Cerebellar cortex (tissue), 1 donor: ENCODE data around the gene INTS13.
A peak's percentile ranks its signal among the peaks of the same experiment; 100 is the strongest.
"Not testable (repeated sequence)": the region's sequence is repeated elsewhere in the genome, so short reads cannot be mapped to it uniquely, and the experiment has no call there.

ENCODE experiments used
- DNase-seq: peaks from one replicate; pipeline ENCODE4 v3.0.0-alpha.2; 2015; ENCODE audit warnings: low spot score

Gene INTS13

DNA sequence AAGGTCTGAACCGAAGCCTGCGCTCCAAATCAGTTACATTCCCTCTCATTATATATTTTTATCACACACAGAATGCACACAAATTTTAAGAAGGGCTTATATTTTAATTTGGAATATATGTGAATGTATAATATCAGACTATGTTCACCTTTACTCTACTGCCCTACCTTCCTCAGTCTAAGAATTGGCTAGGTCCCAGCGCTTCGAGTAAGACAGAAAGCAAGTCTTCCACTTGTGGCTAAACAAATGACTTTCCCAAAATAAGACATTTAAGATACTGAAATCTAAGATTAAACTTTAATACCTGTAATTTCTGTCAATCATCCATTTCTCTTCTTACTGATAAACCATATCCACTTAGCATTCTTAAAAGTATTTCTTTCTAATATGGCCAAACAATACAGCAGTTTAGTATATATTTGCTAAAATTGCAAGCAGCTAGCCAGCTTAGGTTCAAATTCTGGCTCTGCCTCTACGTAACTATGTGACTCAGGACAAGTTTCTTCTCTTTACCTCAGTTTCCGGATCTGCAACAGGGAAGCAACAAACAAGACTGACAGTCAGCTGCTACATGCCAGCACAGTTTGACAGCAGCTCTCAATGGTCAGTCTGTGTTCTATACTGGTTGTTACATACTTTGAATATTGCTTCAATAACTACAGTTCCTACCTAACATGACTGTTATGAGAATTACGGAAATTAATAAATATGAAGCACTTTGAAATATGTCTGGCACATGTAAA is 2.0 kb downstream of the INTS13 start:
- DNase-seq: no peak

DNA sequence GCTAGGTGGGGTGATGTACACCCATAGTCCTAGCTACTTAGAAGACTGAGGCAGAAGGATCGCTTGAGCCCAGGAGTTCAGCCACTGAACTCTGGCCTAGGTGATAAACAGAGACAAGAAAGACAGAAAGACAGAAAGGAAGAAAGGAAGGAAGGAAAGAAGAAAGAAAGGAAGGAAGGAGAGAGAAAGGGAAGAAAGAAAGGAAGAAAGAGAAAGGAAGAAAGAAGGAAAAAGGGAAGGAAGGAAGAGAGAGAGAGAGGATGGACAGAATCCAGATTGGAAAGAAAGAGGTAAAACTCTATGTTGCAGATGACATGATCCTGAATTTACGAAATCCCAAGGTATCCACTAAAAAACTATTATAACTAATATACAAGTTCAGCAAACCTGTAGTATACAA is 8.2 kb downstream of the INTS13 start:
- DNase-seq: no peak

- no peak for DNase-seq
These were observed 9.1 kb downstream of the INTS13 start for GRCh38 chr12:26928661-26929060.

DNA sequence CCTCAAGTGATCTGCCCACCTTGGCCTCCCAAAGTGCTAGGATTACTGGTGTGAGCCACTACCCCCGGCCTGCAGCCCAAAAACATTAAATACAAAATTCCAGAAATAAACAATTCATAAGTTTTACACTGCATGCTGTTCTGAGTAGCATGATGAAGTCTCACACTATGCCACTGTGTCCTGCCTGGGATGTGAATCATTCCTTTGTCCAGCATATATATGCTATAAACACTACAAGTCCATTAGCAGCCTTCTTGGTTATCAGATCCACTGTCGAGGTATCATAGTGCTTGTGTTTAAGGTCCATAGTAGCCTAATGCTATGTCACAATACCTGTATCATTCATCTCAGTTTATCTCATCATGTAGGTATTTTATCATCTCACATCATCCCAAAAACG is 15.9 kb downstream of the INTS13 start:
- DNase-seq: no peak

- no peak for DNase-seq
These were observed 18.6 kb downstream of the INTS13 start for GRCh38 chr12:26919216-26919555.

- no peak for DNase-seq
These were observed 19.2 kb downstream of the INTS13 start for GRCh38 chr12:26918321-26919215.

DNA sequence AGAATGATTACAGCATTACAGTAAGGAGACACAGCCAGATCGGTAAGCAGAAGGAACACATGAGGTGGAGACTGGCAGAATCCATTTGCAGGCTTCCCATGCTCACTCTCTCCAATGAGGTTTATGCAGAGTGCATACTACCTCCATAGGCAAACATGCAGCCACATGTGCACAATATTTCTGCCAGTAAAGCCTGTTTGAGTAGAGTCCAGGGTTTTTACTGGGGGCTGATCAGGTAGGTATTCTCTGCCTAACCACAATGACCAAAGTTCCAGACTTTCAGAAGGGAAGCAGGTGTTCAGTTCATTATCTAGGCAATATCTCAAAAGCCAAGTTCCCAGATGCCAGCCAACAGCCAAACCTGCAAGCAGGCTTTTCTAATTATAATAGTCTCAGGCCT is 31.1 kb downstream of the INTS13 start:
- peak; percentile 25 for DNase-seq

GRCh38 chr12:26906024-26906423 is 31.8 kb downstream of the INTS13 start:
- no peak for DNase-seq

DNA sequence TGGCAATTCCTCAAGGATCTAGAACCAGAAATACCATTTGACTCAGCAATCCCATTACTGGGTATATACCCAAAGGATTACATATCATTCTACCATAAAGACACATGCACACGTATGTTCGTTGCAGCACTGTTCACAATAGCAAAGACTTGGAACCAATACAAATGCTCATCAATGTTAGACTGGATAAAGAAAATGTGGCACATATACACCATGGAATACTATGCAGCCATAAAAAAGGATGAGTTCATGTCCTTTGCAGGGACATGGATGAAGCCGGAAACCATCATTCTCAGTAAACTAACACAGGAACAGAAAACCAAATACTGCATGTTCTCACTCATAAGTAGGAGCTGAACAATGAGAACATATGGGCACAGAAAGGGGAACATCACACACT is 34.4 kb downstream of the INTS13 start:
- DNase-seq: not testable (repeated sequence)

DNA sequence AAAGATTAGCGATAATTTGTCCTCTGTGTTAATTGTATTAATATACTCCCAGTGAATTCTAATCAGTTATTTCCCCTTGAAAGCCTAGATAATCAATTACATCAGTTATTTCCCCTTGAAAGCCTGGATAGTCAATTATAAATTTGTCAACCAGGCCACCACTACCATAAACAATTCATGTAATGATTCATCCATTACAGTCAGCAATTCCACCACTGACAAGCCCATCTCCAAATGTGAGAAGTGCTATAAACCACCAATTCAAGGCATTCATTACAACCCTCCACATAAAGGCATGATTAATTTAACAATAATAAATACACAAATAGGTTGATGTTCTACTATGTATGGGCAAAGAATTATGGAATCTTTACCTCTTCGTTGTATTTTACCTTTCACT is 40.9 kb downstream of the INTS13 start:
- DNase-seq: no peak

DNA sequence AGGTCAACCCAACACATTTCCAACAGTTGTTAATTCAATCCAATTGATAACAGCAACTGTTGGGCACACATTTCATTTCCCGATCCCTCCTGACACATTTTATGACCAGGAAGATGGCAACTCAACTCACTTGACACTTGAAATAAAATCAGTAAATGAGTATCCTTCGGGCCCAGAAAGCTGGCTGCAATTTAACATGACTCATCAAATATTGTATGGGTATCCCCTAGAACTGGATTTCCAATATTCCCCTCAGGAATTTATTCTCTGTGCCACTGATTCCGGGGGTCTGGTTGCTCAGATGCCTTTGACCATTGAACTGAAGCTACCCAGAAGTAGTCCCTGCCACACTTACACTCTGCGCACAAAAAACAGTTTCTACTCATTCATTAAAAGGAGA is 42.1 kb downstream of the INTS13 start:
- no peak for DNase-seq

GRCh38 chr12:26891704-26892103 is 46.1 kb downstream of the INTS13 start:
- DNase-seq: no peak

GRCh38 chr12:26890784-26891183 is 47.0 kb downstream of the INTS13 start:
- no peak for DNase-seq

GRCh38 chr12:26884765-26885576 is 52.8 kb downstream of the INTS13 start:
- peak; percentile 90 for DNase-seq

GRCh38 chr12:26880625-26881024 is 57.2 kb downstream of the INTS13 start:
- no peak for DNase-seq

DNA sequence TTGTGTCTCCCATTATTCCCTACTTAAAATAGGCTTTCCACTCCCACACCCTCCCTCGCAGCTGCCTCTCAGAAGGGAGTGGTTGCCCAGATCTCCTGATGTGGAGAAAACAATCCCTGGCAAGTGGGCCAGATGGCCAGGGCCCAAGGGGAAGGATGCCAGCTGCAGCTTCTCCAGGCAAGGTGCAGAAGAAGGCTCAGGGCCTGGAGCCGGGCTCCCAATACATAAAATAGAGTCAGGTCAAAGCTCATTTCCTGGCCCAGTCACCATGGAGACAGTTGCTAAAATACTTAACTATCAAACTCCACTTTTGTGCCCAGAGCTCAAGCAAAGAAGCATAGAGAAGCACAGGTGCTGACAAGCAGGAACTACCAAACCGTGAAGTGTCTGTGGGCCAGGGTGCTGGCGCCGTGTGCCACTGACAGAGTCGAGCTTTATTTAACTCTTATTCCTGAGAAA is 59.1 kb downstream of the INTS13 start:
- peak; percentile 18 for DNase-seq

GRCh38 chr12:26874501-26875296 is 63.1 kb downstream of the INTS13 start:
- no peak for DNase-seq

- DNase-seq: no peak
These were observed 65.2 kb downstream of the INTS13 start for GRCh38 chr12:26872625-26873024.

GRCh38 chr12:26871985-26872384 is 65.8 kb downstream of the INTS13 start:
- DNase-seq: no peak

DNA sequence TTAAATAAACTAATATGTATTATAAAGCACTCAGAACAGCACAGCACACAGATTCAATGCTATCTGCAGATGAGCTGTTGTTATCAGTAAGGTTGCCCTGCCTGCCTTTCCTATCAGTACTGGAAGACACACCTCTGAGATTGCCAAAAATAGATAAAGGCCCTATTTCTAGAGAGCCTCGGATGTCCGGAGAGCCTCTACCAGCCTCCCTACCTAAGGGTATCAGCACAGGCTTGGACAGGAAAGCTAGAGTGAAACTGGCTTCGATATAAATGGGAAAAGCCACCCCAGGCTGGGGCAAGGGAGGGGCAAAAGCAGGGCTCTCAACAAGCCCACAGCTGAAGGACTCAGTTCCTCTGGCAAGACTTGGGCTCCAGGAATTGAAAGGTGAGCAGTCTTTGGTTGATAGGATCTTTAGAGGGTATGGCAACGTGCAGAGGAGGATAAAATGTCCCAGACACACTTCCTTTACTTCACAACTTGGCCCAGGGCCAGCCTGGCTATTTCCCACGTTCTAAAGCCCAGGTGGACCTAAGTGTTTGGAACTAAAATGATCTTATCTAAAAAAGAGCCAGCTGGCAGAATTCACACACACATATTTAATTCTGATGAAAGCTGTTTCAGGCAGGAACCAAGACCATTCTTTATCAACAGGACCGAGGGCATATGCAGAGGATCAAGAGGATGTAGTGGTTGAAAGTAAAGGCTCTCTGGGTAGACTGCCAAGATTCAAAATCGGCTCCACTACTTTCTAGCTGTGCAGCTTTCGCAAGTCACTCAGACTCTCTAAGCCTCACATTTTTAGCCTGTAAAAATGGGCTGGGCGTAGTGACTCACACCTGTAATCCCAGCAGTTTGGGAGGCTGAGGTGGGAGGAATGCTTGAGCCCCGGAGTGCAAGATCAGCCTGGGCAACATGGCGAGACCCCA is 67.0 kb downstream of the INTS13 start:
- no peak for DNase-seq
